ENCODE results near the gene GAB2. TPM values are rescaled to one million over a fixed set of nuclear protein-coding genes. Genes with fewer than 3 reads are reported as not detected.

GAB2 gene
- total RNA-seq, 2 experiments from 2014 or later, result 7.1 to 7.5 TPM

DNA sequence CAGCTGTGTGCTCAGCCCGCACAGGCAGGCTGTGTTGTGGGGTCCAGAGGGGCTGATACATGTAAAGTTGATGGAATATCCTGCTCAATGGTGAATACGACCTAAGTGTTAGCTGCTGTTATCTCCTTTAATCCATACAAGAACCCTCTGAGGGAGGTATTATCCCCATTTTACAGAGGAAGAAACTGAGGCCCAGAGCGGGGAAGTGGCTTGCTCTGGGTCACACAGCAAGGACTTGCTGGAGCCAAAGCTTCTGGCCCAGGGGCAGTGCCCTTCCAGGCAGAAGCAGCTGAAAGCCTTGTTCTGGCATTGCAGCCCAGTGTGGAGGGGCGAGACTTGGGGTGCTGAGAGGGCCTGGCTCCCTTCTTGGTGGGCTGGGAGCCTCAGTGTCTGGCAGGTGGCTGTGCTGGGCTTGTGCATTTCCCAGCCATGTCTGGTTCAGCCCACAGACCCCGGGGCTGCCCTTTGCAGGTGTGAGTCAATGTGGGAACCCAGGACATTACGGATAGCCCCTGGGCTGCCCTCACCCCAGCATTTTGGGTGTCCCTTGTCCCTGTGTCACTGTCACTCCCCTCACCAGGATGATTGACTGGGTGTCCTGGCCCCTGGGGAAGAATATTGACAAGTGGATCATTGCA, 218.5 kb downstream of the GAB2 start:
- H3K9me3 Mint-ChIP-seq, result no peaks in the 10 kb centered on the region
- H3K4me3 Mint-ChIP-seq, result no peak overlapping the region
- DNase-seq (no peak), ATAC-seq (ENCODE audit: low read depth) (no peak)
- H3K27me3 Mint-ChIP-seq, result no peaks in the 10 kb centered on the region
- POLR2A ChIA-PET, result no interaction called here
- peaks cover 34% of the 10 kb centered on the region for H3K4me1 Mint-ChIP-seq
- H3K27ac Mint-ChIP-seq, result no peak overlapping the region
- H3K36me3 Mint-ChIP-seq, result peaks cover 24% of the 10 kb centered on the region

DNA sequence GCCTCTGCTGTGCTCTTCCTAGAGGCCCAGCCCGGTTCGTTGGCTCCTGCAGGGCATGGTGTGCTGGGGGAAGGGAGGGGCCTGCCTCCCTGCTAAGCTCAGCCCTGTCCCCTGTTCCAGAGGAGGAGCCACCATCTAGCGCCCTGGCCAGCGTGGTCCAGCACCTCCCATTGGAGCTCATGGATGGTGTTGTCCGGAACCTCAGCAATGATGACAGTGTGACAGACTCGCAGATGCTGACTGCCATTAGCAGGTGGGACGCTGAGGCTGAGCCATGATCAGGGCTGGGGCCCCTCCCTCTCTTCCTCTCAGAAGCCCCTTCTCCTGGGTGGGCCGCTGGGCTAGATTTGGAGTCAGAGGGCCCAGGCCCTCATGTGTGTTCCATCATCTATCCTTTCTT, 219.8 kb downstream of the GAB2 start:
- Mint-ChIP-seq H3K4me1 (peaks cover 35% of the 10 kb centered on the region), H3K4me3 (no peak overlapping the region), H3K36me3 (peaks cover 27% of the 10 kb centered on the region), H3K9me3 (no peaks in the 10 kb centered on the region), H3K27me3 (no peaks in the 10 kb centered on the region), H3K27ac (no peak overlapping the region)
- POLR2A ChIA-PET, result no interaction called here
- DNase-seq, result no peak
- no peak for ATAC-seq (ENCODE audit: low read depth)

DNA sequence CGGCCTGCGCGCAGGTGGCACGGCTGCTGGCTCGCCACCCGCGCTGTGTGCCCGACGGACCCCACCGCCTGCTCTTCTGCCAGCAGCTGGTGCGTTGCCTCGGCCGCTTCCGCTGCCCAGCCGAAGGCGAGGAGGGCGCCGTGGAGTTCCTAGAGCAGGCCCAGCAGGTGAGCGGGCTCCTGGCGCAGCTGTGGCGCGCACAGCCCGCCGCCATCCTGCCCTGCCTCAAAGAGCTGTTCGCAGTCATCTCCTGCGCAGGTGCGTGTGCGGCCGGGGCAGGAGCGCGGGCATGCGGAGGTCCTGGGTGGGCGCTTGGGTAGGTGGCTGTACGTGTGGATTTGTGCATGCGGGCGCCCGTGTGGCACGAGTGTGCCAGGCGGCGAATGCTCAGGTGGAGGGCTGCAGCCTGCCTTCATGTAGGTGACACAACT, 220.9 kb downstream of the GAB2 start:
- Mint-ChIP-seq H3K27me3 (no peaks in the 10 kb centered on the region), H3K4me1 (peaks cover 27% of the 10 kb centered on the region), H3K27ac (no peak overlapping the region), H3K9me3 (no peaks in the 10 kb centered on the region), H3K36me3 (peaks cover 25% of the 10 kb centered on the region), H3K4me3 (no peak overlapping the region)
- ATAC-seq (ENCODE audit: low read depth) (no peak), DNase-seq (no peak)
- POLR2A ChIA-PET, result no interaction called here

DNA sequence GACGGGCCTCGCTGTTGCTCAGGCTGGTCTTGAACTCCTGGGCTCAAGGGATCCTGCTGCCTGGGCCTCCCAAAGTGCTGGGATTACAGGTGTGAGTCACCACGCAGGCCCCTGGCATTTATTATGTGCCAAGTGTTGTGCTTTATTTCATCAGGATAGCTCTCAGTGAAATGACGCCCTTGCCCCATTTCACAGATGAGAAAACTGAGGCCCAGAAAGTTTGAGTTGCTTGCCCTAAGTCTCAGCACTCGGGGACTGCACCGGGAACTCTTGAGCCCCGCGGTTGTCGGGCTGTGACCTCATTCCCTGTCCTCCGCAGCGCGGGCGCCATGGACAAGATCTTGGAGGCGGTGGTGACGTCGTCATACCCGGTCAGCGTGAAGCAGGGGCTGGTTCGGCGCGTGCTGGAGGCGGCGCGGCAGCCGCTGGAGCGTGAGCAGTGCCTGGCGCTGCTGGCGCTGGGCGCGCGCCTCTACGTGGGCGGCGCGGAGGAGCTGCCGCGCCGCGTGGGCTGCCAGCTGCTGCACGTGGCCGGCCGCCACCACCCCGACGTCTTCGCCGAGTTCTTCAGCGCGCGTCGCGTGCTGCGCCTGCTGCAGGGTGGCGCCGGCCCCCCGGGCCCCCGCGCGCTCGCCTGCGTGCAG, 221.6 kb downstream of the GAB2 start:
- ATAC-seq (ENCODE audit: low read depth), result no peak
- Mint-ChIP-seq H3K27me3 (no peaks in the 10 kb centered on the region), H3K4me1 (peaks cover 25% of the 10 kb centered on the region), H3K27ac (no peak overlapping the region), H3K9me3 (no peaks in the 10 kb centered on the region), H3K4me3 (no peak overlapping the region), H3K36me3 (peaks cover 18% of the 10 kb centered on the region)
- DNase-seq, result no peak
- POLR2A ChIA-PET, result no interaction called here

DNA sequence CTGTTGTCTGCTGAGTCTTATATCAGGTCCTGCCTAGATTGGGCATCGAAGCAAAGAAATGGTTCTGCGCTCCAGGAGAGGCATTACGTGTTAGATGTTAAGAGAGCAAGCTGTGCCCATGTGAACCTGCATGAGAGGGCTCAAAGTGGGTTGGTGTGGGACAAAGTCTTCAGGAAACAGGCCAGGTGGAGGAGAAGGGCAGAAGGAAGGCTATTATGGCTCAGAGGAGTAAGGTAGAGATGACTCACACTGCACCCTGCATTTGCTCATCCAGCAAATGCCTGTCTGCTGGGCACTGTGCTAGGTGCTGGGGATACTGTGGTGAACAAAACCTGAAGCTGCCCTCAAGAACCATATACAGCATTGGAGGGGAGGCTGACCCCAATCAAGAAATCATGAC, 223.1 kb downstream of the GAB2 start:
- Mint-ChIP-seq H3K36me3 (peaks cover 14% of the 10 kb centered on the region), H3K27ac (no peak overlapping the region), H3K4me1 (peaks cover 38% of the 10 kb centered on the region), H3K27me3 (no peaks in the 10 kb centered on the region), H3K9me3 (no peaks in the 10 kb centered on the region), H3K4me3 (no peak overlapping the region)
- ATAC-seq (ENCODE audit: low read depth) (no peak), DNase-seq (no peak)
- POLR2A ChIA-PET, result no interaction called here

DNA sequence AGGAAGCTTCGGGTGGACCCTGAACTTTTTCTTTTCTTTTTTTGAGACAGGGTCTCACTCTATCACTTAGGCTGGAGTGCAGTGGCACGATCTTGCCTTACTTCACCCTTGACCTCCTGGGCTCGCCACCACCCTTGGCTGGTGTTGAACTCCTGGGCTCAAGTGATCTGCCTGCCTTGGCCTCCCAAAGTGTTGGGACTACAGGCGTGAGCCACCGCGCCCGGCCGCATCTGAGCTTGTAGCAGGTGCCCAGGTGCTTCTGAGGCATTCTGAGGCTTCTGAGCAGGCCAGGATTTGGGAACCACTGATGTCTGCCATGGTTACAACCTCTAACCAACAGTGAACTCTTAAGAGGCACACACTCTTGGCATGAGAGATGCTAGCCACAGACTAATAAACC, 223.8 kb downstream of the GAB2 start:
- ATAC-seq (ENCODE audit: low read depth), result no peak
- DNase-seq, result no peak
- Mint-ChIP-seq H3K36me3 (peaks cover 13% of the 10 kb centered on the region), H3K9me3 (no peaks in the 10 kb centered on the region), H3K4me1 (peaks cover 38% of the 10 kb centered on the region), H3K4me3 (no peak overlapping the region), H3K27ac (no peak overlapping the region), H3K27me3 (no peaks in the 10 kb centered on the region)
- POLR2A ChIA-PET, result no interaction called here

DNA sequence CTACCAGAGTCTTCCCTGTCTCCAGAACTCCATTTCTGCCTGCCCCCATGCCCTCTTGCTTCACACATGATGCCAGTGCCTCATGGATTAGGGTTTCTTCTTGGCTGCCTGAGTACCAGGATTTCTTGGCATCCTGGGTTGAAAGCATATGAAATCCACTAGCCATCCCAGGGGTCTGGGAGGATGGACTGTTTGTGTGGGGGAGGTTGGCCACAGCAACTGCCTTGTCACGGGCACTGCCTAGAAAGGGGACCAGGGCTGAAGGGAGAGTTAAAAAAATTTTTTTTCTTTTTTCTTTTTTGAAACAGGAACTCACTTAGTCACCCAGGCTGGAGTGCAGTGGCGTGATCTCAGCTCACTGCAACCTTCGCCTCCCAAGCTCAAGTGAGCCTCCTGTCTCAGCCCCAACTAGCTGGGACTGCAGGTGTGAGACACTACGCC, 224.7 kb downstream of the GAB2 start:
- Mint-ChIP-seq H3K4me1 (peaks cover 38% of the 10 kb centered on the region), H3K9me3 (no peaks in the 10 kb centered on the region), H3K27me3 (no peaks in the 10 kb centered on the region), H3K27ac (peak overlapping the region; percentile 73), H3K36me3 (peaks cover 15% of the 10 kb centered on the region), H3K4me3 (no peak overlapping the region)
- POLR2A ChIA-PET, result no interaction called here
- no peak for ATAC-seq (ENCODE audit: low read depth)
- no peak for DNase-seq

DNA sequence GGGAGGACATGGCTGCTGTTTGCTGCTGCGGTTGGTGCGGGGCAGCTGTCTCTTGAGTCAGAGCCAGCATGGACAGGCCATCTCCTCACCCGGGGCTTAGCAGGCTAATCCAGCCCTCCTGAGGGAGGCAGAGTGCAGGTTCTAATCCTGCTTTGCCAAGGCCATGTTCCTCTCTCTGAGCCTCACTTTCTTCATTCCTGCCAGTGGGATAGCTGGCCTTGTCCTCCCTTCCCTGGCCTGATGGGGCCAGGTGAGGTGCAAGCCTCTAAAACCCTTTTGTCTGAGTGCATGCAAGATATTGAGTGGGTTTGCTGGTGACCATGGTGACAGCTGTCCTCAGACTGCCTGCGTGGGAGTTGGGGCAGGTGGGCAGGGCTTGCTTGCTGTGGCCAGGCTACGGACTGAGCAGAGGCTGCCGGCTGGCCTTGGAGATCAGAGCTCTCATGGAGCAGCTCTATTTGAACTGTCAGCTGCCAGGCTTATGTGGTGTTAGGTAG, 225.3 kb downstream of the GAB2 start:
- Mint-ChIP-seq H3K27me3 (no peaks in the 10 kb centered on the region), H3K4me3 (no peak overlapping the region), H3K4me1 (peaks cover 43% of the 10 kb centered on the region), H3K36me3 (peaks cover 14% of the 10 kb centered on the region), H3K27ac (no peak overlapping the region), H3K9me3 (no peaks in the 10 kb centered on the region)
- no peak for DNase-seq
- ATAC-seq (ENCODE audit: low read depth), result no peak
- POLR2A ChIA-PET, result interaction anchor here (1.0 kb wide), 1 partner anchor 11 kb away, joined by 4 read pairs; no protein-coding TSS in a partner anchor

DNA sequence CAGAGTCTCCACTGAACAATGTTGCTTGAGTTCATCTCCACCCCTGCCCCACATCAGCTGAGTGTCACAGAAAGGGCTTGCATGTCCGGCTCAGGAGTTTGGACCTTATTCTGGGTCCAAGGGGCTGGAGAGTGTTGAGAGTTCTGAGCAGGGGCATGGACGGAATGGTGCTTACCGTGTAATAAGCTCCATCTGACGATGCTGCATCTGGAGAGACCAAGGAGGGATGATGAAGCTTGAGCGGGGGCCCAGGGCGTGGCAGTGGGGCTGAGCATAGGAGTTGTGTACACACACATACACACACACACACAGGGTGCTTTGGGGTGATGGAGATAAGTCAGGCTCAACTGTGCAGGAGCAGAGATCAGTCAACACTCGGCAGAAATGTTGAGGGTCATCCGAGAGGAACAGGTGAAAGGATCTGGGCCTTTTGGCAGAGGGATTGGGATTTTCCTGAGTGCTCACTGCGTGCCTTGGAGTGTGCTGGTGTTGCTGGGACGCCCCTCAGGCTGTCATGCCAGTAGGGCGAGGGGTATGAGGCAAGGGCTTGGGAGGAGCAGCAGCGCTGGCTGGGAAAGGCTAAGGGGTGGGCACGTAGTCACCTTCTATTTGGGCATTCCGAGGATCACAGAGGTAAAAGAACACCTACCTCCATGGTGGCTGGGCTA, 226.6 kb downstream of the GAB2 start:
- no peaks in the 10 kb centered on the region for H3K27me3 Mint-ChIP-seq
- POLR2A ChIA-PET, result interaction anchor here (3.1 to 3.9 kb wide), 2 partner anchors 11 to 52 kb away, joined by 23 to 43 read pairs; partner anchors contain the start of gene ALG8
- peaks cover 12% of the 10 kb centered on the region for H3K36me3 Mint-ChIP-seq
- H3K4me3 Mint-ChIP-seq, result no peak overlapping the region
- no peaks in the 10 kb centered on the region for H3K9me3 Mint-ChIP-seq
- ATAC-seq (ENCODE audit: low read depth), result no peak
- no peak for DNase-seq
- no peak overlapping the region for H3K27ac Mint-ChIP-seq
- peaks cover 51% of the 10 kb centered on the region for H3K4me1 Mint-ChIP-seq

DNA sequence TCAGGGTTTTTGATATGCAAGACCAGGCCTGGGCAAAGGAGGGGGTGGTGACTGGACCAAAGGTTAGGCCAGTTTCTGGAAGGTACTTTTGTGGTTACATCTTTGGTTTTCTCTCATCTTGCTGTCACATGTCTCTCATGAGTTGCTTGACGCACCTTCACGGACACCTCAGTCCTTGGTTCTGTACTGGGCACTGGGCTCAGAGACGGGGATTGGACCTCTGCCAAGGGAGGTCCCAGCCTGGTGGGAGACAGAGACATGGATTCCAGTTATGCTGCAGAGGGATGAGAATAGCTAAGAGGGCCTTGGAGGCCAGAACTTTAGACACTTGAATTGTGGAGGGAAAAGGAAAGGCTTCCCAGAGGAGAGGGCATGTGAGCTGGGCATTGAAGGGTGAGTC, 227.2 kb downstream of the GAB2 start:
- Mint-ChIP-seq H3K27me3 (no peaks in the 10 kb centered on the region), H3K9me3 (no peaks in the 10 kb centered on the region), H3K4me3 (peak overlapping the region; percentile 100), H3K4me1 (peaks cover 51% of the 10 kb centered on the region), H3K27ac (peak overlapping the region; percentile 67), H3K36me3 (peaks cover 12% of the 10 kb centered on the region)
- ATAC-seq (ENCODE audit: low read depth) (no peak), DNase-seq (no peak)
- POLR2A ChIA-PET, result interaction anchor here (1.5 to 3.9 kb wide), 3 partner anchors 11 to 111 kb away, joined by 4 to 43 read pairs (median 23); partner anchors contain the start of gene ALG8

DNA sequence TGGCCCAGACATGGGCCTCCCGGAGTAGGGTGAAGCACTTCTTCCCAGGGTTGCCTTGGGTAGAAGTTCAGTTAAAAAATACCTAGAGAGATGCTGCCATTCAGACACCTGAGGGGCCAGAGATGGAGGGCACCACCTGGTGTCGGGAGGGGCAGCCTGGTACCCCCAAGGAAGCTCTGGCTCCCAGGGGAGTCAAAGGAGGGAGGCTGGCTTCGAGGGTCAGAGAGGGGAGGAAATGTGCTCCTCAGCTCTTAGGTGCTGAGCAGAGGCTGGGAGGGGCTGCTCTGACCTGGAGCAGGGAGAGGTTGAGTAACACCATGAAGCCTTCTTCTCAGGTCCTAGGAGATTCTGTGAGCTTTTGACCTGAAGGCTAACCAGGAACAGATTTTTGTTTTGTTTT, 227.8 kb downstream of the GAB2 start:
- no peaks in the 10 kb centered on the region for H3K27me3 Mint-ChIP-seq
- H3K27ac Mint-ChIP-seq, result peak overlapping the region; percentile 60
- DNase-seq, result no peak
- no peaks in the 10 kb centered on the region for H3K9me3 Mint-ChIP-seq
- peaks cover 12% of the 10 kb centered on the region for H3K36me3 Mint-ChIP-seq
- POLR2A ChIA-PET, result interaction anchor here (1.5 to 3.9 kb wide), 3 partner anchors 12 to 111 kb away, joined by 4 to 43 read pairs (median 23); partner anchors contain the start of gene ALG8
- no peak for ATAC-seq (ENCODE audit: low read depth)
- H3K4me3 Mint-ChIP-seq, result peak overlapping the region; percentile 100
- peaks cover 49% of the 10 kb centered on the region for H3K4me1 Mint-ChIP-seq

DNA sequence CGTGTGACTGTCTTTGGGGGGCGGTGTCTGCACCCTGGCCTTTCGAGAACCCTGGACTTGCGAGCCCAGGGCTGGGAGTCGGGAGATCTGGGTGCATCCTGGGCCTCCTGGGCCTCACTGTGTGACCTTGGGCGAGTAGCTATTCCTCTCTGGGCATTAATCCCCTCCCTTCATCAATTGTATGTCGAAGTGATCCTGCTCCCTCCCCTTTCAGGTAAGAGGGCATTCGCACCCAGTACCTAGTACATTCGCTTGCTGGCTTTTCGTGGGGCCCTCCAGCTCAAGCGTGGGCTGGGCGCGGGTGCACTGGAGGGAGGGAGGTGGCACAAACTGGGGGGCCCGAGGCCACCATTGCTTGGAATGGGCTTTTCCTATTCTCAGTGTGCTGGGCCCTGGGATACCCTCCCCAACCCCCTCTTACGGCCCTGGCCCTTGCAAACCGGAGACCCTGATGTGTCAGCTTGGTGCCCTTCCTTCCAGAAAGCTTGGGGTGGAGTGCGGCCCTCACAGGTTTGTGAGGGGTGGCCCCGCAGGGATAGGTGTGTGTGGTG, 228.4 kb downstream of the GAB2 start:
- Mint-ChIP-seq H3K4me1 (peaks cover 43% of the 10 kb centered on the region), H3K9me3 (no peaks in the 10 kb centered on the region), H3K27ac (peak overlapping the region; percentile 60), H3K36me3 (peaks cover 10% of the 10 kb centered on the region), H3K27me3 (no peaks in the 10 kb centered on the region), H3K4me3 (peak overlapping the region; percentile 100)
- no peak for ATAC-seq (ENCODE audit: low read depth)
- no peak for DNase-seq
- POLR2A ChIA-PET, result interaction anchor here (1.5 to 3.9 kb wide), 3 partner anchors 13 to 110 kb away, joined by 4 to 43 read pairs (median 23); partner anchors contain the start of gene ALG8

Data from activated naive CD8-positive, alpha-beta T cell treated with anti-CD3 and anti-CD28 coated beads, Interleukin-2, amount 10 ng/mL, durations not matched to agents 7 days and 5 days (primary cell).